ENCODE results near the gene CLCN2.

Gene CLCN2

GRCh38 chr3:184317201-184317600 lies 44.2 kb downstream of the CLCN2 start:
- peak overlapping the region; percentile 84 for H3K4me3 Mint-ChIP-seq
- H3K27me3 Mint-ChIP-seq: no peaks in the 10 kb centered on the region
- H3K27ac Mint-ChIP-seq: peak overlapping the region; percentile 89
- H3K4me1 Mint-ChIP-seq: peaks cover 47% of the 10 kb centered on the region
- H3K36me3 Mint-ChIP-seq (ENCODE audit: low read depth): peaks cover 47% of the 10 kb centered on the region
- H3K9me3 Mint-ChIP-seq: no peaks in the 10 kb centered on the region
- DNase-seq (no peak), ATAC-seq (no peak)

GRCh38 chr3:184316792-184317191 lies 44.6 kb downstream of the CLCN2 start:
- Mint-ChIP-seq H3K36me3 (ENCODE audit: low read depth) (peaks cover 47% of the 10 kb centered on the region), H3K4me3 (peak overlapping the region; percentile 84)
- DNase-seq: no peak

GRCh38 chr3:184315871-184316661 lies 45.3 kb downstream of the CLCN2 start:
- no peak for ATAC-seq
- Mint-ChIP-seq H3K9me3 (no peaks in the 10 kb centered on the region), H3K27me3 (no peaks in the 10 kb centered on the region), H3K4me3 (peak overlapping the region; percentile 84), H3K36me3 (ENCODE audit: low read depth) (peaks cover 39% of the 10 kb centered on the region), H3K4me1 (peaks cover 43% of the 10 kb centered on the region), H3K27ac (peak overlapping the region; percentile 89)
- no peak for DNase-seq

More at GRCh38 chr3:184316792-184317191, 44.6 kb downstream of the CLCN2 start:
- H3K27ac Mint-ChIP-seq: peak overlapping the region; percentile 89
- no peak for ATAC-seq
- peaks cover 47% of the 10 kb centered on the region for H3K4me1 Mint-ChIP-seq
- H3K9me3 Mint-ChIP-seq: no peaks in the 10 kb centered on the region
- H3K27me3 Mint-ChIP-seq: no peaks in the 10 kb centered on the region

- H3K4me3 Mint-ChIP-seq: peak overlapping the region; percentile 84
- no peak for ATAC-seq
- H3K9me3 Mint-ChIP-seq: no peaks in the 10 kb centered on the region
These were observed 45.9 kb downstream of the CLCN2 start for GRCh38 chr3:184315543-184315867.

GRCh38 chr3:184314700-184315542 lies 46.5 kb downstream of the CLCN2 start:
- Mint-ChIP-seq H3K27ac (peak overlapping the region; percentile 91), H3K4me1 (peaks cover 39% of the 10 kb centered on the region), H3K4me3 (peak overlapping the region; percentile 84), H3K9me3 (no peaks in the 10 kb centered on the region), H3K27me3 (no peaks in the 10 kb centered on the region), H3K36me3 (ENCODE audit: low read depth) (peaks cover 34% of the 10 kb centered on the region)
- ATAC-seq: peak; percentile 21
- peak; percentile 50 for DNase-seq

More at GRCh38 chr3:184315543-184315867, 45.9 kb downstream of the CLCN2 start:
- Mint-ChIP-seq H3K27ac (peak overlapping the region; percentile 89), H3K4me1 (peaks cover 39% of the 10 kb centered on the region), H3K36me3 (ENCODE audit: low read depth) (peaks cover 34% of the 10 kb centered on the region), H3K27me3 (no peaks in the 10 kb centered on the region)
- no peak for DNase-seq

GRCh38 chr3:184314363-184314699 lies 47.1 kb downstream of the CLCN2 start, which contains the start of gene EIF4G1:
EIF4G1 (plus strand) TSS chr3:184314606; CDS start chr3:184315797, 1,191 bp downstream.
- H3K36me3 Mint-ChIP-seq (ENCODE audit: low read depth): peaks cover 32% of the 10 kb centered on the region
- H3K9me3 Mint-ChIP-seq: no peaks in the 10 kb centered on the region
- no peaks in the 10 kb centered on the region for H3K27me3 Mint-ChIP-seq
- DNase-seq (peak; percentile 95), ATAC-seq (peak; percentile 87)
- H3K4me1 Mint-ChIP-seq: peaks cover 35% of the 10 kb centered on the region
- peak within 1 kb of the TSS; percentile 84 for H3K4me3 Mint-ChIP-seq
- peak within 1 kb of the TSS; percentile 91 for H3K27ac Mint-ChIP-seq

- DNase-seq (no peak), ATAC-seq (no peak)
- Mint-ChIP-seq H3K27ac (no peak overlapping the region), H3K4me3 (no peak overlapping the region), H3K9me3 (no peaks in the 10 kb centered on the region), H3K36me3 (ENCODE audit: low read depth) (peaks cover 39% of the 10 kb centered on the region), H3K4me1 (peaks cover 15% of the 10 kb centered on the region), H3K27me3 (no peaks in the 10 kb centered on the region)
These were observed 49.8 kb downstream of the CLCN2 start for GRCh38 chr3:184311633-184312032.

- Mint-ChIP-seq H3K27ac (no peak overlapping the region), H3K36me3 (ENCODE audit: low read depth) (peaks cover 49% of the 10 kb centered on the region), H3K27me3 (no peaks in the 10 kb centered on the region), H3K9me3 (no peaks in the 10 kb centered on the region), H3K4me1 (peaks cover 6% of the 10 kb centered on the region), H3K4me3 (no peak overlapping the region)
- ATAC-seq: no peak
- DNase-seq: no peak
These were observed 52.7 kb downstream of the CLCN2 start for GRCh38 chr3:184308744-184309143.

GRCh38 chr3:184307915-184308314 lies 53.5 kb downstream of the CLCN2 start:
- ATAC-seq: no peak
- Mint-ChIP-seq H3K4me3 (no peak overlapping the region), H3K27me3 (no peaks in the 10 kb centered on the region), H3K27ac (no peak overlapping the region), H3K36me3 (ENCODE audit: low read depth) (peaks cover 55% of the 10 kb centered on the region), H3K9me3 (no peaks in the 10 kb centered on the region), H3K4me1 (peaks cover 5% of the 10 kb centered on the region)
- DNase-seq: no peak

- H3K36me3 Mint-ChIP-seq (ENCODE audit: low read depth): peaks cover 66% of the 10 kb centered on the region
- peaks cover 8% of the 10 kb centered on the region for H3K4me1 Mint-ChIP-seq
- H3K27me3 Mint-ChIP-seq: no peaks in the 10 kb centered on the region
- H3K4me3 Mint-ChIP-seq: no peak overlapping the region
- no peak for DNase-seq
- no peak for ATAC-seq
- no peaks in the 10 kb centered on the region for H3K9me3 Mint-ChIP-seq
- H3K27ac Mint-ChIP-seq: no peak overlapping the region
These were observed 54.9 kb downstream of the CLCN2 start for GRCh38 chr3:184306341-184306972.

- H3K27ac Mint-ChIP-seq: no peak overlapping the region
- H3K4me3 Mint-ChIP-seq: no peak overlapping the region
- peaks cover 73% of the 10 kb centered on the region for H3K36me3 Mint-ChIP-seq (ENCODE audit: low read depth)
- peaks cover 13% of the 10 kb centered on the region for H3K4me1 Mint-ChIP-seq
- no peaks in the 10 kb centered on the region for H3K9me3 Mint-ChIP-seq
- H3K27me3 Mint-ChIP-seq: no peaks in the 10 kb centered on the region
- no peak for DNase-seq
- ATAC-seq: peak; percentile 53
These were observed 55.8 kb downstream of the CLCN2 start for GRCh38 chr3:184305577-184305976.

GRCh38 chr3:184300378-184300720 lies 61.1 kb downstream of the CLCN2 start:
- Mint-ChIP-seq H3K4me1 (peaks cover 25% of the 10 kb centered on the region), H3K4me3 (peak overlapping the region; percentile 98), H3K36me3 (ENCODE audit: low read depth) (peaks cover 45% of the 10 kb centered on the region), H3K27ac (peak overlapping the region; percentile 90), H3K27me3 (no peaks in the 10 kb centered on the region), H3K9me3 (no peaks in the 10 kb centered on the region)
- DNase-seq (no peak), ATAC-seq (no peak)

- Mint-ChIP-seq H3K4me1 (peaks cover 25% of the 10 kb centered on the region), H3K9me3 (no peaks in the 10 kb centered on the region), H3K36me3 (ENCODE audit: low read depth) (peaks cover 42% of the 10 kb centered on the region), H3K27me3 (no peaks in the 10 kb centered on the region), H3K4me3 (peak overlapping the region; percentile 98), H3K27ac (peak overlapping the region; percentile 90)
- ATAC-seq (no peak), DNase-seq (no peak)
These were observed 61.7 kb downstream of the CLCN2 start for GRCh38 chr3:184299488-184300377.

All from activated naive CD8-positive, alpha-beta T cell treated with anti-CD3 and anti-CD28 coated beads, Interleukin-2, amount 50 U/mL, for 24 hours (primary cell).